Activated naive CD8-positive, alpha-beta T cell (primary cell): ENCODE data around the gene MAPK8.

ENCODE experiments used
- H3K27ac Mint-ChIP-seq: one replicate; pipeline ENCODE4 v1.8.0; 2021; ENCODE audit warnings: mixed read lengths
- H3K27me3 Mint-ChIP-seq: one replicate; pipeline ENCODE4 v1.8.0; 2021; ENCODE audit warnings: mixed read lengths
- H3K36me3 Mint-ChIP-seq: one replicate; pipeline ENCODE4 v1.8.0; 2021; ENCODE audit warnings: mixed read lengths
- H3K4me1 Mint-ChIP-seq: one replicate; pipeline ENCODE4 v1.8.0; 2021; ENCODE audit warnings: low read depth, mixed read lengths
- H3K4me3 Mint-ChIP-seq: one replicate; pipeline ENCODE4 v1.8.0; 2021; ENCODE audit warnings: mild to moderate bottlenecking, mixed read lengths
- H3K9me3 Mint-ChIP-seq: one replicate; pipeline ENCODE4 v1.8.0; 2021; ENCODE audit warnings: low read depth, mixed read lengths

MAPK8 gene

GRCh38 chr10:48477616-48478015 lies 171.1 kb downstream of the MAPK8 start:
- H3K27me3 Mint-ChIP-seq: no peaks in the 10 kb centered on the region
- no peak overlapping the region for H3K4me3 Mint-ChIP-seq
- no peaks in the 10 kb centered on the region for H3K36me3 Mint-ChIP-seq
- H3K4me1 Mint-ChIP-seq: no peaks in the 10 kb centered on the region
- no peak overlapping the region for H3K27ac Mint-ChIP-seq
- H3K9me3 Mint-ChIP-seq: no peaks in the 10 kb centered on the region

GRCh38 chr10:48478469-48478868 lies 172.0 kb downstream of the MAPK8 start:
- no peak overlapping the region for H3K4me3 Mint-ChIP-seq
- H3K9me3 Mint-ChIP-seq: no peaks in the 10 kb centered on the region
- H3K27me3 Mint-ChIP-seq: no peaks in the 10 kb centered on the region
- no peaks in the 10 kb centered on the region for H3K4me1 Mint-ChIP-seq
- no peak overlapping the region for H3K27ac Mint-ChIP-seq
- no peaks in the 10 kb centered on the region for H3K36me3 Mint-ChIP-seq

GRCh38 chr10:48478980-48479811 lies 172.7 kb downstream of the MAPK8 start:
- Mint-ChIP-seq H3K27ac (no peak overlapping the region), H3K4me3 (no peak overlapping the region)

GRCh38 chr10:48480397-48481374 lies 174.2 kb downstream of the MAPK8 start:
- Mint-ChIP-seq H3K9me3 (no peaks in the 10 kb centered on the region), H3K4me1 (no peaks in the 10 kb centered on the region), H3K4me3 (no peak overlapping the region), H3K36me3 (no peaks in the 10 kb centered on the region), H3K27ac (no peak overlapping the region), H3K27me3 (no peaks in the 10 kb centered on the region)

More at GRCh38 chr10:48478980-48479811, 172.7 kb downstream of the MAPK8 start:
- Mint-ChIP-seq H3K27me3 (no peaks in the 10 kb centered on the region), H3K9me3 (no peaks in the 10 kb centered on the region), H3K36me3 (no peaks in the 10 kb centered on the region), H3K4me1 (no peaks in the 10 kb centered on the region)

GRCh38 chr10:48481385-48481784 lies 174.9 kb downstream of the MAPK8 start:
- Mint-ChIP-seq H3K4me1 (no peaks in the 10 kb centered on the region), H3K4me3 (no peak overlapping the region), H3K27ac (no peak overlapping the region), H3K27me3 (no peaks in the 10 kb centered on the region), H3K9me3 (no peaks in the 10 kb centered on the region), H3K36me3 (no peaks in the 10 kb centered on the region)

GRCh38 chr10:48482207-48482606 lies 175.7 kb downstream of the MAPK8 start:
- no peak overlapping the region for H3K27ac Mint-ChIP-seq
- H3K4me3 Mint-ChIP-seq: no peak overlapping the region
- H3K9me3 Mint-ChIP-seq: no peaks in the 10 kb centered on the region
- no peaks in the 10 kb centered on the region for H3K27me3 Mint-ChIP-seq
- no peaks in the 10 kb centered on the region for H3K4me1 Mint-ChIP-seq
- no peaks in the 10 kb centered on the region for H3K36me3 Mint-ChIP-seq

GRCh38 chr10:48484911-48485310 lies 178.4 kb downstream of the MAPK8 start:
- Mint-ChIP-seq H3K27ac (no peak overlapping the region), H3K27me3 (no peaks in the 10 kb centered on the region), H3K36me3 (no peaks in the 10 kb centered on the region), H3K9me3 (no peaks in the 10 kb centered on the region), H3K4me3 (no peak overlapping the region), H3K4me1 (no peaks in the 10 kb centered on the region)

GRCh38 chr10:48485711-48486110 lies 179.2 kb downstream of the MAPK8 start:
- no peak overlapping the region for H3K4me3 Mint-ChIP-seq
- no peaks in the 10 kb centered on the region for H3K4me1 Mint-ChIP-seq
- no peaks in the 10 kb centered on the region for H3K9me3 Mint-ChIP-seq
- H3K27me3 Mint-ChIP-seq: no peaks in the 10 kb centered on the region
- H3K27ac Mint-ChIP-seq: no peak overlapping the region
- no peaks in the 10 kb centered on the region for H3K36me3 Mint-ChIP-seq

- H3K27me3 Mint-ChIP-seq: no peaks in the 10 kb centered on the region
- no peak overlapping the region for H3K27ac Mint-ChIP-seq
- no peaks in the 10 kb centered on the region for H3K9me3 Mint-ChIP-seq
- H3K36me3 Mint-ChIP-seq: no peaks in the 10 kb centered on the region
- no peaks in the 10 kb centered on the region for H3K4me1 Mint-ChIP-seq
- H3K4me3 Mint-ChIP-seq: no peak overlapping the region
These were observed 180.8 kb downstream of the MAPK8 start for GRCh38 chr10:48487244-48487643.
